Prostate gland (tissue), 2 donors: ENCODE data around the gene GPX3.

Source experiments
- CTCF ChIP-seq, 4 experiments: fragments of 200-600 bp in 2 of 4; fragments of 450-650 bp in 2 of 4; sonication (generic) in 2 of 4; IDR thresholded peaks; 1 replicate in 3 of 4; 2 replicates in 1 of 4; pipeline ENCODE4 v1.5.1; 2016 to 2019; ENCODE audit warnings: antibody characterized with exemption in 4 of 4, mild to moderate bottlenecking in 2 of 4, moderate library complexity in 2 of 4
- POLR2A ChIP-seq: fragments of 450-650 bp; IDR thresholded peaks from one replicate; pipeline ENCODE4 v1.6.1; 2016; ENCODE audit warnings: antibody characterized with exemption, mild to moderate bottlenecking

- TF ChIP-seq CTCF (IDR thresholded peaks at IDR 0.05) = no peak
- no peak for TF ChIP-seq POLR2A
Observed at GRCh38 chr5:151005950-151006576, 14.3 kb upstream of the GPX3 start.
